HFFc6 (cell line): Measurements from ENCODE around the gene LRIG1. TPM values are rescaled to one million over a fixed set of nuclear protein-coding genes. Genes with fewer than 3 reads are reported as not detected.

ENCODE experiments used
- DNase-seq: peaks from one replicate; pipeline ENCODE4 v3.0.0-alpha.2; 2018
- H3K27ac Mint-ChIP-seq: 2 replicates; pipeline ENCODE4 v1.8.0; 2020; ENCODE audit warnings: mild to moderate bottlenecking, mixed read lengths
- H3K27me3 Mint-ChIP-seq: 2 replicates; pipeline ENCODE4 v1.8.0; 2021; ENCODE audit warnings: mild to moderate bottlenecking, moderate library complexity, mixed read lengths; ENCODE audit not compliant: insufficient read depth
- H3K36me3 Mint-ChIP-seq: 2 replicates; pipeline ENCODE4 v1.8.0; 2021; ENCODE audit warnings: low read depth, mixed read lengths
- H3K4me1 Mint-ChIP-seq: 2 replicates; pipeline ENCODE4 v1.8.0; 2020; ENCODE audit warnings: low read depth, mixed read lengths
- H3K4me3 Mint-ChIP-seq: 2 replicates; pipeline ENCODE4 v1.8.0; 2020; ENCODE audit warnings: mild to moderate bottlenecking, moderate library complexity, mixed read lengths
- H3K9me3 Mint-ChIP-seq: 2 replicates; pipeline ENCODE4 v1.8.0; 2020; ENCODE audit warnings: mild to moderate bottlenecking, mixed read lengths
- total RNA-seq, 6 experiments: library from RNA; stranded (reverse); fragmentation: NEBNext Ultra II Directional; extraction: Animal tissue kit (Norgen Biotek cat#: 25700); gene quantifications; 2 replicates in 1 of 6; 3 replicates in 5 of 6; pipeline ENCODE4 v1.2.3, GENCODE V29; 2021
- TF ChIP-seq, protein P1 (sequence below): fragments of 200-600 bp; sonication (generic); IDR thresholded peaks from 2 replicates; pipeline ENCODE4 v1.5.0; 2021; ENCODE audit warnings: antibody characterized with exemption, mild to moderate bottlenecking

Gene LRIG1
- total RNA-seq, 6 experiments from 2014 or later, result 1.7 to 2.7 (median 2.2) TPM

DNA sequence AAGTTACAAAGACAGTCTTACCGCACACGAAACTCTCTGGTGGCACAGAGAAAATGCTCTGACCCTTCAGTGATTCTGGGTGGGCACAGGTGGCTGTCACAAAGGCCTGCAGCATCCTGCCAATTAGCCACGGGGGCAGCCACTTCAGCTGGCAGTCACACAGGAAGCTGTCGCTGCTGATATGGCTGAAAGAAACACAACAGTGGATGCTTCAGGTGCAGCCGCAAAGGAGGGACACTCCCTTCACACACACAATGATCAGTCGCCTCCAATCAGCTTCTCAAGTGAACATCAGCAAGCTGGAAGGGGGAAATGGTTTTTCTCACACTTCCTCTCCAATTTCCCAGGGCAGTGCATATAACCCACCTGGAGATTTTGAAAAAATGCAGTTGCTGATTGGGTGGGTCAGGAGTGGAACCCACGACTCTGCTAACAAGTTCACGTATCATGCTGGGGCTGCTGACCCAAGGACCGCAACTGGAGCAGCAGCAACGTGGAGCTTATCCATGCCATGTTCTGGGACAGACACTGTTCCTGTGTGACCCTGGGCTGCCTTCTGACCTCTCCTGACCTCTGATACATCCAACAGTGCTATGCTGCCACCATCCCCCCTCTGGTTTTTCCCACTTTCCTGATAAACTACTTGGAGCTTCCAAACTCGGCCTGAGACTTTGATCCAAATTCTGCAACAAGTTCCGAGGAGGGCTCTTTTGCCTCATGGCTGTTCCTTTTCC is 106.6 kb downstream of the LRIG1 start:
- TF ChIP-seq, protein P1, sequence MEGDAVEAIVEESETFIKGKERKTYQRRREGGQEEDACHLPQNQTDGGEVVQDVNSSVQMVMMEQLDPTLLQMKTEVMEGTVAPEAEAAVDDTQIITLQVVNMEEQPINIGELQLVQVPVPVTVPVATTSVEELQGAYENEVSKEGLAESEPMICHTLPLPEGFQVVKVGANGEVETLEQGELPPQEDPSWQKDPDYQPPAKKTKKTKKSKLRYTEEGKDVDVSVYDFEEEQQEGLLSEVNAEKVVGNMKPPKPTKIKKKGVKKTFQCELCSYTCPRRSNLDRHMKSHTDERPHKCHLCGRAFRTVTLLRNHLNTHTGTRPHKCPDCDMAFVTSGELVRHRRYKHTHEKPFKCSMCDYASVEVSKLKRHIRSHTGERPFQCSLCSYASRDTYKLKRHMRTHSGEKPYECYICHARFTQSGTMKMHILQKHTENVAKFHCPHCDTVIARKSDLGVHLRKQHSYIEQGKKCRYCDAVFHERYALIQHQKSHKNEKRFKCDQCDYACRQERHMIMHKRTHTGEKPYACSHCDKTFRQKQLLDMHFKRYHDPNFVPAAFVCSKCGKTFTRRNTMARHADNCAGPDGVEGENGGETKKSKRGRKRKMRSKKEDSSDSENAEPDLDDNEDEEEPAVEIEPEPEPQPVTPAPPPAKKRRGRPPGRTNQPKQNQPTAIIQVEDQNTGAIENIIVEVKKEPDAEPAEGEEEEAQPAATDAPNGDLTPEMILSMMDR, result no peak
- H3K27ac Mint-ChIP-seq, result no peak overlapping the region
- H3K4me1 Mint-ChIP-seq, result peaks cover 12% of the 10 kb centered on the region
- DNase-seq, result no peak
- 0 out of 2 replicates have a peak, but pooled peaks cover 4% of the 10 kb centered on the region for H3K27me3 Mint-ChIP-seq
- H3K36me3 Mint-ChIP-seq, result peaks cover 14% of the 10 kb centered on the region
- no peaks in the 10 kb centered on the region for H3K9me3 Mint-ChIP-seq
- H3K4me3 Mint-ChIP-seq, result no peak overlapping the region

DNA sequence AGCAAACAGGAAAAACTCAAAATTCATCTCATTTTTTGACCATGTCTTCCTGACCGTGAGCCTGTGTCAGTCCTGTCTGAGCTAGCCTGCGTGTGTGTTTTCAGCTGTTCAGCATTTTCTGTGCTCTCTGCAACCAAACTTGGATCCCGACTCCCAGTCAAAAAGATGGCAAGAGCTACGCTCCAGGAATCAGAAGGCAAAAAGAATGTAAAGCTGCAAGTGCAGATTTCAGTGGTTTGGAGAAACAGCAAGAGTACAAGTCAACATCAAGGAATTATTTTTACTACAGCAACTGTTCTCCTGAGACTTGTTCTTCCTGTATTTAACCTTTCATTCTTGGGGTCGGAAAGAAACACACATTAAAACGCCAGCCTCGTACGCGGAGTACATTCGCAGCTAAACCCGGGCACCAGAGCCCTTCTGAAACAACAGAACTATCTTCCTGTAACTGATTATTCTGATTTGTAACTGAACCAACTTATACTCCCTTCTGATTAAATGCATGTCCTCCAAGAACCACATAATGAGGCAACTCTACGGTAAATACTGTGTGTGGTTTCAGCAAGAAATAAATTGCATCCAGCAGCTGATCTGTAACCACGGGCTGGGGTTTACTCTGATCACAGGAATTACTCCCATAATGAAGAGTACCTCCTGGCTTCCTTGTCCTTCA is 107.4 kb downstream of the LRIG1 start:
- TF ChIP-seq, protein P1, result no peak
- H3K4me1 Mint-ChIP-seq, result peaks cover 9% of the 10 kb centered on the region
- H3K9me3 Mint-ChIP-seq, result no peaks in the 10 kb centered on the region
- no peak for DNase-seq
- H3K36me3 Mint-ChIP-seq, result peaks cover 13% of the 10 kb centered on the region
- no peak overlapping the region for H3K27ac Mint-ChIP-seq
- H3K4me3 Mint-ChIP-seq, result no peak overlapping the region
- H3K27me3 Mint-ChIP-seq, result 0 out of 2 replicates have a peak, but pooled peaks cover 4% of the 10 kb centered on the region

DNA sequence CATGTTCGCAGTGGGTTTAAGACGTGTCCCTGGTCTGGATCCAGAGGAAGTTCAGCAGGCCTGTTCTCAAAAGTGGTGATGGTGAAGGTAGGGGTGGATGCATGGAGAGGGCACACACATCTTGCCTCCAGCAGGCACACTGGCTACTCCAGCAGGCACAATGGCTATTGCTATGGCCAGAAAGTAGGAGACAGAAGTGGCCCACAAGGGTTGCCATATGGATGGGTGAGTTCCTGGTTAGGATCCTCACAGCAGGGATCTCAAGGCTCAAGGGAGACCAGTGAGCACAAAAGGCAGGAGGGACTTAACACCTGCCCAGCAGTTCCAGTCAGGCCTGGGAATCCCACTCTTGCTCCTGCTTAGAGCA is 107.9 kb downstream of the LRIG1 start:
- Mint-ChIP-seq H3K4me3 (no peak overlapping the region), H3K36me3 (peaks cover 8% of the 10 kb centered on the region), H3K4me1 (peaks cover 4% of the 10 kb centered on the region), H3K27me3 (0 out of 2 replicates have a peak, but pooled peaks cover 4% of the 10 kb centered on the region), H3K27ac (no peak overlapping the region), H3K9me3 (no peaks in the 10 kb centered on the region)
- DNase-seq, result no peak
- TF ChIP-seq, protein P1, result no peak

DNA sequence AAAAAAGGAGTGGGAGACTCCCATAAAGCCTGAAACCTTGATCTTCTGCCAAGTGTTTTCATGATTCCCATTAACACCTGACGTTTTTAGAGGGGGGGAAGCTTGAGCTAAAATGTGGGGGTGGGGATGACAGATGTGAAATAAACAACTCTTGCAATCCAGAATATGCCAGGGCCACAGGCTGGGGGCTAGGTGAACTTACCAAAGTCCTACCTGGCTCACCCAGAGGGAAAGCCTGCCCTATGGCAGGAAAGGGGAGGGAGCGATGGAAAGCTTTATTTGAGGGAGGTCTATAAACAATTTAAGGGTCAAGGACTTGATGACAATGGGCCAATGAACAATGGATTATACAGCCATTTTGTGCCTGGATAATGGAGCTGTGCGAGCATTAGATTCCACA is 108.3 kb downstream of the LRIG1 start:
- DNase-seq, result no peak
- TF ChIP-seq, protein P1, result no peak
- no peak overlapping the region for H3K4me3 Mint-ChIP-seq
- no peak overlapping the region for H3K27ac Mint-ChIP-seq
- H3K27me3 Mint-ChIP-seq, result 0 out of 2 replicates have a peak, but pooled peaks cover 4% of the 10 kb centered on the region
- no peaks in the 10 kb centered on the region for H3K9me3 Mint-ChIP-seq
- H3K36me3 Mint-ChIP-seq, result peaks cover 5% of the 10 kb centered on the region; the same call in 1 of the 2 replicates
- no peaks in the 10 kb centered on the region for H3K4me1 Mint-ChIP-seq

DNA sequence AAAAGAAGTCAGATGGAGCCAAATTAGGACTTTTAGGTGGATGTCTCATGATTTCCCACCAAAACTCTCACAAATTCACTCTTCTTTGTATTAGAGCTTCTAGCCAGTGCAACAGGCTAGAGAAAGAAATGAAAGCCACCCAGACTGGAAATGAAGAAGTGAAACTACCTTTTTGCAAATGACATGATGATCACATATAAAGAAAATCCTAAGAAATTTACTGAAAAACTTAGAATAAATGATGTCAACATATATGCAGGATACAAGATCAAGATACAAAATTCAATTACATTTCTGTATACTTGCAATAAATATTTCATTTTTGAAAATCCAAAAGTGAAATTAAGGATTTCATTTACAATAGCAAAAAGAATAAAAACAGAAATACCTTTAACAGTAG is 110.8 kb downstream of the LRIG1 start:
- H3K27ac Mint-ChIP-seq, result no peak overlapping the region
- H3K9me3 Mint-ChIP-seq, result no peaks in the 10 kb centered on the region
- peaks cover 18% of the 10 kb centered on the region for H3K36me3 Mint-ChIP-seq
- TF ChIP-seq, protein P1, result no peak
- H3K27me3 Mint-ChIP-seq, result peaks cover 4% of the 10 kb centered on the region; the same call in 1 of the 2 replicates
- DNase-seq, result no peak
- H3K4me3 Mint-ChIP-seq, result no peak overlapping the region
- no peaks in the 10 kb centered on the region for H3K4me1 Mint-ChIP-seq
